22Rv1 (cell line): ENCODE measurements around the gene ANGPTL5.
"Not testable (repeated sequence)": the region's sequence is repeated elsewhere in the genome, so short reads cannot be mapped to it uniquely, and the experiment has no call there.

Experiments
- H3K27ac ChIP-seq: fragments of 450-650 bp; 2 replicates; pipeline ENCODE4 v1.5.1; 2017
- CTCF ChIP-seq: fragments of 450-650 bp; IDR thresholded peaks from 2 replicates; pipeline ENCODE4 v1.5.1; 2017; ENCODE audit warnings: mild to moderate bottlenecking
- ZFX ChIP-seq: fragments of 450-650 bp; IDR thresholded peaks from 2 replicates; pipeline ENCODE4 v1.6.1; 2017; ENCODE audit warnings: antibody characterized with exemption, borderline replicate concordance

The ANGPTL5 gene

GRCh38 chr11:101916422-101916821 lies at the start of gene ANGPTL5:
TSS of gene ANGPTL5 (minus strand) at chr11:101916522. CDS start at chr11:101907909, 8,613 bp downstream.
- TF ChIP-seq CTCF = no peak
- TF ChIP-seq ZFX = no peak
- H3K27ac ChIP-seq = peak within 1 kb of the TSS; percentile 74

DNA sequence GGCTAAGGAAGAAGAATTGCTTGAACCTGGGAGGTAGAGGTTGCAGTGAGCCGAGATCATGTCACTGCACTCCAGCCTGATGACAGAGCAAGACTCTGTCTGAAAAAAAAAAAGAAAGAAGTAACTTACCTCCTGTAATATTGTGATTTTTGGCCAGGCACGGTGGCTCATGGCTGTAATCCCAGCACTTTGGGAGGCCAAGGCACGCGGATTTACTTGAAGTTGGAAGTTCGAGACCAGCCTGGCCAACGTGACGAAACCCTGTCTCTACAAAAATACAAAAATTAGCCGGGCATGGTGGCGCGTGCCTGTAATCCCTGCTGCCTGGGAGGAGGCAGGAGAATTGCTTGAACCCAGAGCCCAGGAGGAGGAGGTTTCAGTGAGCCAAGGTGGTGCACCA lies 47.9 kb upstream of the ANGPTL5 start:
- H3K27ac ChIP-seq = not testable (repeated sequence)

DNA sequence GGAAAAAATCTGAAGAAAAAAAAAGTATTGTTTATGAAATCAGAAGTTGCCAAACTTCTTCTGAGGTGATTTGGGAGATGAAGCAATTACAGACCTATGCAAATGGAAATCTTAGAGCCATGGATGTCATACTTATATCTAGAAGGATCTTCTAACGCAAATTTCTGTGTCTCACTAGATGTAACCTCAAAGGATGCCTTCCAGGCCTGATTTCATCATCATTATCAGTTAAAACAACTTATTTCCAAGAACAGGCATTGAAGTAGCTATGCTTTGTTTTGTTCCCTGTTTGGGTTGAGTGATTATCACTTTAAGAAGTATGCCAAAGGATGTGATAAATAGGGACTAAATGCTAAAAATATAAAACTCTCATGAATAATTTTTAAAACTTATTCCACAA lies 43.9 kb upstream of the ANGPTL5 start:
- TF ChIP-seq CTCF (no peak), ZFX (no peak)
- no peak overlapping the region for H3K27ac ChIP-seq

- no peak overlapping the region for H3K27ac ChIP-seq
- no peak for TF ChIP-seq CTCF
- no peak for TF ChIP-seq ZFX
Measured at GRCh38 chr11:101955701-101956100, 39.4 kb upstream of the ANGPTL5 start.

DNA sequence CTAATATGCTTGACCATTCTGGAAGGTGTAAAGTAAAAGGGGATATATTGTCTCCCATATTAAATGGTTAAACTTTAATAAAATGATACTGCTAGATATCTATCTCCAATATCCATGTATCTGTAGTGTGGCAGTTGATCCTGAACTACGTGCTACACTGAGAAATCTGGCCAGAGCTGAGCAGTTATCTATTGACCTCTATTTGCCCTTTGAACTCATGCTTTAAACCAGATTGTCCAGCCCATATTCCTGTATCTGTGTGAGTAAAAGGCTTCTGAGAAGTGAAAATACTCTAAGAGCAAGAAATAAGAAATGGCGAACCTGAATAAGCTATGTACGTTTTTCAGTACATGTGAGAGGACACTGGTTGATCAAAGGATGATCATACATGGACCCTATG lies 39.0 kb upstream of the ANGPTL5 start:
- H3K27ac ChIP-seq = no peak overlapping the region
- TF ChIP-seq ZFX = no peak
- no peak for TF ChIP-seq CTCF

- no peak overlapping the region for H3K27ac ChIP-seq
- TF ChIP-seq ZFX (no peak), CTCF (no peak)
Measured at GRCh38 chr11:101949680-101950220, 33.4 kb upstream of the ANGPTL5 start.

GRCh38 chr11:101945448-101945847 lies 29.1 kb upstream of the ANGPTL5 start:
- H3K27ac ChIP-seq = peak overlapping the region; percentile 74
- TF ChIP-seq CTCF (peak; percentile 53), ZFX (no peak)

DNA sequence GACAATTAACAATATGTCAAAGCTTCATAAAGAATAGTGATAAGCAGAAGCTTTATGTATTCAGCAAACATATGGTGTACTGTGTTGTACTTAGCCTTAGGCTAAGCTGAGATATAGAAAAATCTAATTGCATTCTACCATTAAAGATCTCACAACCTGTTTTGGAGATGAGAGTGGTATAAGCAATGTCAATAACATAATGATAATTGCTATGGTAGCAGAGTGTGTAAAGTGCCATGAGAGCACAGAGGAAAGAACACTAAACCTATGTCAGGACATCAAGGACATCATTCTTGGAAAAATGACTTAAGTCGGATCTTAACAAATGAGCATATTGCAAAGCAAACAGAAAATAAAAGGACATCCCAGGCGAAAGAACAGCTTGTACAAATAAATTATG lies 28.6 kb upstream of the ANGPTL5 start:
- H3K27ac ChIP-seq = peak overlapping the region; percentile 74
- TF ChIP-seq CTCF = no peak
- TF ChIP-seq ZFX = no peak
